Measurements from ENCODE around the gene MTMR3.

MTMR3 gene

GRCh38 chr22:29912605-29913398, 29.8 kb downstream of the MTMR3 start:
- 0% methylated on average over 1 of the region's 5 CpGs for WGBS
- Histone ChIP-seq H2AK5ac (ENCODE audit: low read length, severe bottlenecking) (no peak overlapping the region), H2BK5ac (ENCODE audit: low read depth, low read length, poor library complexity, severe bottlenecking) (no peak overlapping the region), H3K36me3 (ENCODE audit: control insufficient read depth in 1 of 2, insufficient read depth in 2 of 2, low read depth in 1 of 2, low read length in 2 of 2) (no peaks in the 10 kb centered on the region), H2BK15ac (ENCODE audit: low read depth, poor library complexity, severe bottlenecking) (no peak overlapping the region), H3K4me2 (ENCODE audit: low read length, poor library complexity, severe bottlenecking) (no peak overlapping the region), H2BK12ac (ENCODE audit: low read length in 2 of 2) (no peak overlapping the region), H2BK120ac (ENCODE audit: low read depth, low read length) (no peak overlapping the region), H2AFZ (ENCODE audit: low read depth, low read length) (no peak overlapping the region), H3K14ac (ENCODE audit: low read length in 2 of 2) (no peak overlapping the region), H3K27me3 (ENCODE audit: control insufficient read depth in 1 of 2, insufficient read depth in 1 of 2, low read length in 2 of 2) (no peaks in the 10 kb centered on the region), H3K18ac (ENCODE audit: low read depth in 1 of 2, low read length in 2 of 2) (no peak overlapping the region), H3K79me1 (replicated peaks; ENCODE audit: low read length, poor library complexity, severe bottlenecking) (no peaks in the 10 kb centered on the region), H3K4me1 (ENCODE audit: control insufficient read depth, insufficient read depth, low read depth, low read length) (peaks cover 19% of the 10 kb centered on the region), H3K4ac (ENCODE audit: low read depth in 1 of 2, low read length in 2 of 2) (no peak overlapping the region), H3K9ac (ENCODE audit: low read length) (peak overlapping the region; percentile 9), H3K4me3 (ENCODE audit: insufficient read depth in 1 of 2, low read depth in 1 of 2, low read length in 2 of 2) (peak overlapping the region in 1 of 2 experiments; percentile 9), H3K27ac (ENCODE audit: low read length, poor library complexity, severe bottlenecking) (peak overlapping the region; percentile 77), H3K23ac (ENCODE audit: low read length in 2 of 2) (no peak overlapping the region), H4K91ac (ENCODE audit: low read length) (no peak overlapping the region), H4K8ac (ENCODE audit: low read length) (no peak overlapping the region), H3K9me3 (ENCODE audit: control insufficient read depth, low read length) (no peaks in the 10 kb centered on the region)
- DNase-seq, result peak; percentile 82

- Histone ChIP-seq H3K27ac (ENCODE audit: low read length, poor library complexity, severe bottlenecking) (peak overlapping the region; percentile 82), H2BK5ac (ENCODE audit: low read depth, low read length, poor library complexity, severe bottlenecking) (peak overlapping the region; percentile 12), H3K23ac (ENCODE audit: low read length in 2 of 2) (no peak overlapping the region), H3K18ac (ENCODE audit: low read depth in 1 of 2, low read length in 2 of 2) (no peak overlapping the region), H2BK120ac (ENCODE audit: low read depth, low read length) (no peak overlapping the region), H3K9ac (ENCODE audit: low read length) (peak overlapping the region; percentile 71), H3K4me2 (ENCODE audit: low read length, poor library complexity, severe bottlenecking) (peak overlapping the region; percentile 2), H2BK12ac (ENCODE audit: low read length in 2 of 2) (no peak overlapping the region), H2AK5ac (ENCODE audit: low read length, severe bottlenecking) (no peak overlapping the region), H3K36me3 (ENCODE audit: control insufficient read depth in 1 of 2, insufficient read depth in 2 of 2, low read depth in 1 of 2, low read length in 2 of 2) (no peaks in the 10 kb centered on the region), H4K8ac (ENCODE audit: low read length) (no peak overlapping the region), H2BK15ac (ENCODE audit: low read depth, poor library complexity, severe bottlenecking) (no peak overlapping the region), H3K9me3 (ENCODE audit: control insufficient read depth, low read length) (no peaks in the 10 kb centered on the region), H3K4me3 (ENCODE audit: insufficient read depth in 1 of 2, low read depth in 1 of 2, low read length in 2 of 2) (no peak overlapping the region), H2AFZ (ENCODE audit: low read depth, low read length) (no peak overlapping the region), H4K91ac (ENCODE audit: low read length) (no peak overlapping the region), H3K14ac (ENCODE audit: low read length in 2 of 2) (no peak overlapping the region), H3K4me1 (ENCODE audit: control insufficient read depth, insufficient read depth, low read depth, low read length) (peaks cover 18% of the 10 kb centered on the region), H3K27me3 (ENCODE audit: control insufficient read depth in 1 of 2, insufficient read depth in 1 of 2, low read length in 2 of 2) (no peaks in the 10 kb centered on the region), H3K4ac (ENCODE audit: low read depth in 1 of 2, low read length in 2 of 2) (no peak overlapping the region), H3K79me1 (replicated peaks; ENCODE audit: low read length, poor library complexity, severe bottlenecking) (no peaks in the 10 kb centered on the region)
- peak; percentile 87 for DNase-seq
- WGBS, result 7% methylated on average over 1 of the region's 1 CpG
Observed at GRCh38 chr22:29914165-29914564, 31.2 kb downstream of the MTMR3 start.

GRCh38 chr22:29914991-29915533, 32.1 kb downstream of the MTMR3 start:
- Histone ChIP-seq H2BK120ac (ENCODE audit: low read depth, low read length) (no peak overlapping the region), H3K27me3 (ENCODE audit: control insufficient read depth in 1 of 2, insufficient read depth in 1 of 2, low read length in 2 of 2) (no peaks in the 10 kb centered on the region), H2BK5ac (ENCODE audit: low read depth, low read length, poor library complexity, severe bottlenecking) (no peak overlapping the region), H2BK12ac (ENCODE audit: low read length in 2 of 2) (no peak overlapping the region), H3K9ac (ENCODE audit: low read length) (peak overlapping the region; percentile 71), H3K23ac (ENCODE audit: low read length in 2 of 2) (no peak overlapping the region), H3K4me3 (ENCODE audit: insufficient read depth in 1 of 2, low read depth in 1 of 2, low read length in 2 of 2) (no peak overlapping the region), H3K14ac (ENCODE audit: low read length in 2 of 2) (no peak overlapping the region), H3K4me2 (ENCODE audit: low read length, poor library complexity, severe bottlenecking) (no peak overlapping the region), H3K9me3 (ENCODE audit: control insufficient read depth, low read length) (no peaks in the 10 kb centered on the region), H3K4me1 (ENCODE audit: control insufficient read depth, insufficient read depth, low read depth, low read length) (peaks cover 19% of the 10 kb centered on the region), H4K8ac (ENCODE audit: low read length) (no peak overlapping the region), H3K18ac (ENCODE audit: low read depth in 1 of 2, low read length in 2 of 2) (no peak overlapping the region), H3K27ac (ENCODE audit: low read length, poor library complexity, severe bottlenecking) (no peak overlapping the region), H2AK5ac (ENCODE audit: low read length, severe bottlenecking) (no peak overlapping the region), H3K36me3 (ENCODE audit: control insufficient read depth in 1 of 2, insufficient read depth in 2 of 2, low read depth in 1 of 2, low read length in 2 of 2) (no peaks in the 10 kb centered on the region), H3K4ac (ENCODE audit: low read depth in 1 of 2, low read length in 2 of 2) (no peak overlapping the region), H3K79me1 (replicated peaks; ENCODE audit: low read length, poor library complexity, severe bottlenecking) (no peaks in the 10 kb centered on the region), H2BK15ac (ENCODE audit: low read depth, poor library complexity, severe bottlenecking) (no peak overlapping the region), H4K91ac (ENCODE audit: low read length) (no peak overlapping the region), H2AFZ (ENCODE audit: low read depth, low read length) (no peak overlapping the region)
- DNase-seq, result no peak
- WGBS, result 99% methylated on average over 4 of the region's 4 CpGs

GRCh38 chr22:29916007-29916544, 33.1 kb downstream of the MTMR3 start:
- H3K14ac ChIP-seq (ENCODE audit: low read length in 2 of 2), result no peak overlapping the region
- H3K36me3 ChIP-seq (ENCODE audit: control insufficient read depth in 1 of 2, insufficient read depth in 2 of 2, low read depth in 1 of 2, low read length in 2 of 2), result no peaks in the 10 kb centered on the region
- no peak overlapping the region for H2BK5ac ChIP-seq (ENCODE audit: low read depth, low read length, poor library complexity, severe bottlenecking)
- H3K9ac ChIP-seq (ENCODE audit: low read length), result no peak overlapping the region
- peaks cover 18% of the 10 kb centered on the region for H3K4me1 ChIP-seq (ENCODE audit: control insufficient read depth, insufficient read depth, low read depth, low read length)
- H4K91ac ChIP-seq (ENCODE audit: low read length), result no peak overlapping the region
- H3K27ac ChIP-seq (ENCODE audit: low read length, poor library complexity, severe bottlenecking), result no peak overlapping the region
- H2BK12ac ChIP-seq (ENCODE audit: low read length in 2 of 2), result no peak overlapping the region
- 48% methylated on average over 4 of the region's 5 CpGs for WGBS
- no peak overlapping the region for H2BK15ac ChIP-seq (ENCODE audit: low read depth, poor library complexity, severe bottlenecking)
- DNase-seq, result peak; percentile 60
- no peak overlapping the region for H2BK120ac ChIP-seq (ENCODE audit: low read depth, low read length)
- no peaks in the 10 kb centered on the region for H3K27me3 ChIP-seq (ENCODE audit: control insufficient read depth in 1 of 2, insufficient read depth in 1 of 2, low read length in 2 of 2)
- H3K4me3 ChIP-seq (ENCODE audit: insufficient read depth in 1 of 2, low read depth in 1 of 2, low read length in 2 of 2), result no peak overlapping the region
- no peak overlapping the region for H3K18ac ChIP-seq (ENCODE audit: low read depth in 1 of 2, low read length in 2 of 2)
- H2AK5ac ChIP-seq (ENCODE audit: low read length, severe bottlenecking), result peak overlapping the region; percentile 61
- no peak overlapping the region for H4K8ac ChIP-seq (ENCODE audit: low read length)
- H3K79me1 ChIP-seq (replicated peaks; ENCODE audit: low read length, poor library complexity, severe bottlenecking), result no peaks in the 10 kb centered on the region
- no peak overlapping the region for H2AFZ ChIP-seq (ENCODE audit: low read depth, low read length)
- H3K23ac ChIP-seq (ENCODE audit: low read length in 2 of 2), result no peak overlapping the region
- no peak overlapping the region for H3K4ac ChIP-seq (ENCODE audit: low read depth in 1 of 2, low read length in 2 of 2)
- no peak overlapping the region for H3K4me2 ChIP-seq (ENCODE audit: low read length, poor library complexity, severe bottlenecking)
- H3K9me3 ChIP-seq (ENCODE audit: control insufficient read depth, low read length), result no peaks in the 10 kb centered on the region

Data from mesenchymal stem cell (in vitro differentiated cells and primary cell).